Stimulated activated CD4-positive, alpha-beta T cell treated with anti-CD3 and anti-CD28 coated beads, TNF-alpha, amount 100 ng/mL, for 48 hours (primary cell): ENCODE results near the gene PADI6.

Source experiments
- DNase-seq, 3 donors: peaks; one replicate each; pipeline ENCODE4 v3.0.0-alpha.2; 2020; ENCODE audit warnings: low read depth in 3 of 3

Gene PADI6

GRCh38 chr1:17356387-17357026 lies 15.5 kb upstream of the PADI6 start:
- no peak for DNase-seq

- DNase-seq, result no peak
These were observed 13.4 kb upstream of the PADI6 start for GRCh38 chr1:17358557-17358956.

GRCh38 chr1:17359031-17359430 lies 13.0 kb upstream of the PADI6 start:
- no peak for DNase-seq

GRCh38 chr1:17359808-17360207 lies 12.2 kb upstream of the PADI6 start:
- DNase-seq, result no peak

- DNase-seq, result no peak
These were observed 11.6 kb upstream of the PADI6 start for GRCh38 chr1:17360272-17360956.

- DNase-seq, result no peak
These were observed 10.3 kb upstream of the PADI6 start for GRCh38 chr1:17361687-17362086.

- no peak for DNase-seq
These were observed 8.6 kb upstream of the PADI6 start for GRCh38 chr1:17363351-17363750.

- no peak for DNase-seq
These were observed 8.2 kb upstream of the PADI6 start for GRCh38 chr1:17363771-17364170.

GRCh38 chr1:17365293-17365692 lies 6.7 kb upstream of the PADI6 start:
- no peak for DNase-seq

GRCh38 chr1:17369466-17369865 lies 2.5 kb upstream of the PADI6 start:
- DNase-seq, result no peak

- no peak for DNase-seq
These were observed 1.4 kb upstream of the PADI6 start for GRCh38 chr1:17370618-17371017.

GRCh38 chr1:17372955-17373354 lies 959 bp downstream of the PADI6 start:
- DNase-seq, result no peak

- DNase-seq, result no peak
These were observed 3.7 kb downstream of the PADI6 start for GRCh38 chr1:17375651-17376050.

GRCh38 chr1:17377325-17377953 lies 5.4 kb downstream of the PADI6 start:
- no peak for DNase-seq

- no peak for DNase-seq
These were observed 9.2 kb downstream of the PADI6 start for GRCh38 chr1:17381161-17381560.

- no peak for DNase-seq
These were observed 20.3 kb downstream of the PADI6 start for GRCh38 chr1:17392199-17392740.

- no peak for DNase-seq
These were observed 21.2 kb downstream of the PADI6 start for GRCh38 chr1:17393230-17393629.

- no peak for DNase-seq
These were observed 26.1 kb downstream of the PADI6 start for GRCh38 chr1:17397910-17398695.

- no peak for DNase-seq
These were observed 28.8 kb downstream of the PADI6 start for GRCh38 chr1:17400725-17401341.

GRCh38 chr1:17401841-17402240 lies 29.8 kb downstream of the PADI6 start:
- no peak for DNase-seq

GRCh38 chr1:17403081-17403480 lies 31.1 kb downstream of the PADI6 start:
- no peak for DNase-seq
